Heart left ventricle (tissue), 13 donors: ENCODE data around the gene DLGAP4.

Experiments used
- POLR2A ChIP-seq, 2 donors: fragments of 450-650 bp; IDR thresholded peaks; one replicate each; pipeline ENCODE4 v1.6.1; 2017; ENCODE audit warnings: antibody characterized with exemption in 2 of 2, mild to moderate bottlenecking in 2 of 2, moderate library complexity in 2 of 2
- TF ChIP-seq, protein P1 (sequence below), 12 donors: fragments of 200-600 bp; sonication (generic) in 4 of 12; IDR thresholded peaks; one replicate each; pipeline versions ENCODE4 v1.5.0 to v1.8.0; 2018 to 2022; ENCODE audit warnings: antibody characterized with exemption in 12 of 12, mild to moderate bottlenecking in 5 of 12
- donor health status: ischemic (EF 13 %, LVEDD 7.1; RV severe dilation, severe dysfunction).
- donor health status: DM: no; HTN: yes; CAD: no.
- donor health status: DM: no; HTN: no; CAD: no.
- donor health status: ischemic (EF 25% LVEDD 6.9; RV normal size, moderate dysfunction).
- donor health status: ischemic (EF 25% LVEDD 5.7; RV mildly dilated, moderate dysfunction).
- donor health status: ischemic (EF 35%, LVEDD 5.7; RV mildly dilated, moderate dysfunction).
- donor health status: nonischemic (EF 11% LVEDD 7.7; RV severe dilation, severe dysfunction).
- donor health status: DM: yes; HTN: yes; CAD: no.
- donor health status: PGD.
- donor health status: ischemic (EF 29% LVEDD 5.4; RV normal size, mild dysfunction).
- donor health status: nonischemic (EF 23%, LVEDD 6.1; RV moderate dilation, normal function).

DNA sequence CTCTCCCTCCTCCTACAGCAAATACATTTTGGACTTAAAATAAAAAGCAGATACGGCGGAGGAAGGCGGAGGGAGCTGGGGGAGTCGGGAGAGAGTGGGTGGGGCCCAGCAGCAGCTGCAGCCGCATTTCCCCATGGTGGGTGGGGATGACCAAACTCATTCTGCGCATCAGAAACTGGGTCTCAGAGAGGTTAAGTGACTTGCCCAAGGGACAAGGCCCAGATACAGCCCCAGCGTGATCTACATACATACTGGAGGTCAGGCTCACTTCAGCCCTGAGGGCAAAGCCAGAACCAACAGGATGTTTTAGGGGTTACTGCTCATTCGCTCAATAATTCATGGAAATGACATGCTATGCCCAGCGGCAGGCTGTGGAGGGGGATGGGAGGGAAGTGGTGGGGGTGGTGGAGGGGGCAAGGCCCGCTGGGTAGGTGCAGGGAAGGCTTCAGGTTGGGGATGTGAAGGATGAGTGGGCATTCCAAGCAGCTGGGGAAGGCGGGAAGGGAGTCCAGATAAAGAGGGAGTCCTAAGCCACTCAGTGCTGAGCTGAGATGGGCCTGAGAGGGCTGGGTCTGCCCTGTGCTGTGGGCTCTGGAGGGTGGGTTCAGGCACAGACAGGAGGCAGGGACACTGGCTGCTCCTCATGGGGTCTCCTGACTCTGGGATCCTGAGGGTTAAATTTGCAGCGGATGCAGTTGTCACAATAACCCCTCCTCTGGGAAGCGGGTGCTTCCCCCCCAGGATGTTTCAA lies 31.0 kb downstream of the DLGAP4 start:
- TF ChIP-seq, protein P1, sequence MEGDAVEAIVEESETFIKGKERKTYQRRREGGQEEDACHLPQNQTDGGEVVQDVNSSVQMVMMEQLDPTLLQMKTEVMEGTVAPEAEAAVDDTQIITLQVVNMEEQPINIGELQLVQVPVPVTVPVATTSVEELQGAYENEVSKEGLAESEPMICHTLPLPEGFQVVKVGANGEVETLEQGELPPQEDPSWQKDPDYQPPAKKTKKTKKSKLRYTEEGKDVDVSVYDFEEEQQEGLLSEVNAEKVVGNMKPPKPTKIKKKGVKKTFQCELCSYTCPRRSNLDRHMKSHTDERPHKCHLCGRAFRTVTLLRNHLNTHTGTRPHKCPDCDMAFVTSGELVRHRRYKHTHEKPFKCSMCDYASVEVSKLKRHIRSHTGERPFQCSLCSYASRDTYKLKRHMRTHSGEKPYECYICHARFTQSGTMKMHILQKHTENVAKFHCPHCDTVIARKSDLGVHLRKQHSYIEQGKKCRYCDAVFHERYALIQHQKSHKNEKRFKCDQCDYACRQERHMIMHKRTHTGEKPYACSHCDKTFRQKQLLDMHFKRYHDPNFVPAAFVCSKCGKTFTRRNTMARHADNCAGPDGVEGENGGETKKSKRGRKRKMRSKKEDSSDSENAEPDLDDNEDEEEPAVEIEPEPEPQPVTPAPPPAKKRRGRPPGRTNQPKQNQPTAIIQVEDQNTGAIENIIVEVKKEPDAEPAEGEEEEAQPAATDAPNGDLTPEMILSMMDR (IDR thresholded peaks at IDR 0.05), result no peak
- TF ChIP-seq POLR2A (IDR thresholded peaks at IDR 0.05), result no peak
